RWPE2 (cell line): ENCODE results near the gene FMN2.

Experiments used
- ATAC-seq: fragments of 200-7000 bp; cut with Tn5 transposase; 3 replicates; pipeline ENCODE4 v1.9.1; 2021; ENCODE audit warnings: low read depth
- DNase-seq: peaks from one replicate; pipeline ENCODE4 v3.0.0-alpha.2; 2020; ENCODE audit warnings: low spot score
- H3K27ac ChIP-seq: fragments of 450-650 bp; 2 replicates; pipeline ENCODE4 v1.5.1; 2017; ENCODE audit warnings: mild to moderate bottlenecking; ENCODE audit not compliant: poor library complexity, severe bottlenecking
- H3K27me3 ChIP-seq: fragments of 250-450 bp; sonication (Bioruptor Pico); 2 replicates; pipeline ENCODE4 v1.5.1; 2021; ENCODE audit warnings: mild to moderate bottlenecking, moderate library complexity; ENCODE audit not compliant: insufficient read depth, poor library complexity, severe bottlenecking
- H3K36me3 ChIP-seq: fragments of 250-450 bp; sonication (Bioruptor Pico); 2 replicates; pipeline ENCODE4 v1.5.1; 2020; ENCODE audit warnings: low read depth, mild to moderate bottlenecking, moderate library complexity
- H3K4me1 ChIP-seq: fragments of 250-450 bp; sonication (Bioruptor Pico); 2 replicates; pipeline ENCODE4 v1.5.1; 2021; ENCODE audit warnings: mild to moderate bottlenecking, moderate library complexity; ENCODE audit not compliant: insufficient read depth, poor library complexity, severe bottlenecking
- H3K4me3 ChIP-seq: fragments of 250-450 bp; sonication (Bioruptor Pico); 2 replicates; pipeline ENCODE4 v1.5.1; 2021; ENCODE audit warnings: mild to moderate bottlenecking, moderate library complexity; ENCODE audit not compliant: severe bottlenecking
- H3K9me3 ChIP-seq: fragments of 250-450 bp; sonication (Bioruptor Pico); 2 replicates; pipeline ENCODE4 v1.5.1; 2021; ENCODE audit warnings: mild to moderate bottlenecking, moderate library complexity; ENCODE audit not compliant: severe bottlenecking
- TF ChIP-seq, protein P1 (sequence below): fragments of 450-650 bp; IDR thresholded peaks from one replicate; pipeline ENCODE4 v1.5.1; 2017; ENCODE audit warnings: mild to moderate bottlenecking, moderate library complexity; ENCODE audit not compliant: poor library complexity, severe bottlenecking

The FMN2 gene

DNA sequence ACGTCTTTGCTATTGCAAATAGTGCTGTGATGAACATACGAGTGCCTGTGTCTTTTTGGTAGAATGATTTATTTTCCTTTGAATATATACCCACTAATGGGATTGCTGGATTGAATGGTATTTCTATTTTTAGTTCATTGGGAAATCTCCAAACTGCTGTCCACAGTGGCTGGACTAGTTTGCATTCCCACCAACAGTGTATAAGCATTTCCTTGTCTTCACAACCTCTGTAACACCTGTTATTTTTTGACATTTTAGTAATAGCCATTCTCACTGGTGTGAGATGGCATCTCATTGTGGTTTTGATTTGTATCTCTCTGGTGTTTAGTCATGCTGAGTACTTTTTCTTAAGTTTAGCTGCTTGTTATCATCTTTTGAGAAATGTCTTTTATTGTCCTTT, 215.0 kb downstream of the FMN2 start:
- Histone ChIP-seq H3K4me1 (no peaks in the 10 kb centered on the region), H3K4me3 (no peak overlapping the region), H3K27me3 (no peaks in the 10 kb centered on the region), H3K36me3 (no peaks in the 10 kb centered on the region), H3K27ac (no peak overlapping the region), H3K9me3 (no peaks in the 10 kb centered on the region)
- ATAC-seq, result no peak
- DNase-seq, result no peak
- TF ChIP-seq, protein P1, sequence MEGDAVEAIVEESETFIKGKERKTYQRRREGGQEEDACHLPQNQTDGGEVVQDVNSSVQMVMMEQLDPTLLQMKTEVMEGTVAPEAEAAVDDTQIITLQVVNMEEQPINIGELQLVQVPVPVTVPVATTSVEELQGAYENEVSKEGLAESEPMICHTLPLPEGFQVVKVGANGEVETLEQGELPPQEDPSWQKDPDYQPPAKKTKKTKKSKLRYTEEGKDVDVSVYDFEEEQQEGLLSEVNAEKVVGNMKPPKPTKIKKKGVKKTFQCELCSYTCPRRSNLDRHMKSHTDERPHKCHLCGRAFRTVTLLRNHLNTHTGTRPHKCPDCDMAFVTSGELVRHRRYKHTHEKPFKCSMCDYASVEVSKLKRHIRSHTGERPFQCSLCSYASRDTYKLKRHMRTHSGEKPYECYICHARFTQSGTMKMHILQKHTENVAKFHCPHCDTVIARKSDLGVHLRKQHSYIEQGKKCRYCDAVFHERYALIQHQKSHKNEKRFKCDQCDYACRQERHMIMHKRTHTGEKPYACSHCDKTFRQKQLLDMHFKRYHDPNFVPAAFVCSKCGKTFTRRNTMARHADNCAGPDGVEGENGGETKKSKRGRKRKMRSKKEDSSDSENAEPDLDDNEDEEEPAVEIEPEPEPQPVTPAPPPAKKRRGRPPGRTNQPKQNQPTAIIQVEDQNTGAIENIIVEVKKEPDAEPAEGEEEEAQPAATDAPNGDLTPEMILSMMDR, result no peak

DNA sequence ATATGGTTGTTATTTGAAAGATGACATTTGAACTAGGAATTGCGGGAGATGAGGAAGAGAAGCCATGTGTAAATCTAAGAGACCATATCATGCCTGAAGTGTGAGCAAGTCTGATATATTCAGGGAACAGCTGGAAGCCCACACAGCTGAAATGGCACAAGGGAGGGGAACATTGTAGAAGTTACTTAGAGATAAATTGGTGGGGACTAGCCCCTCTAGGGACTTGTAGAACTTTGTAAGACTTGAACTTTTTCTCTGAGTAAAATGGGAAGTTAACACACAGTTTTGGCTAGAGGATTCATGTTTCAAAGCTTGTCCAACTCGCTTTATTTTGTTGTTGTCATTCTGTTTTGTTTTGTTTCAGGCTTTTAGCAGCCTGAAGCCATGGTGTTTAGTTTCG, 216.4 kb downstream of the FMN2 start:
- H3K4me3 ChIP-seq, result no peak overlapping the region
- H3K36me3 ChIP-seq, result no peaks in the 10 kb centered on the region
- ATAC-seq (no peak), DNase-seq (no peak)
- H3K27ac ChIP-seq, result no peak overlapping the region
- TF ChIP-seq, protein P1, result no peak
- H3K4me1 ChIP-seq, result peaks cover 8% of the 10 kb centered on the region
- H3K9me3 ChIP-seq, result no peaks in the 10 kb centered on the region
- H3K27me3 ChIP-seq, result no peaks in the 10 kb centered on the region

DNA sequence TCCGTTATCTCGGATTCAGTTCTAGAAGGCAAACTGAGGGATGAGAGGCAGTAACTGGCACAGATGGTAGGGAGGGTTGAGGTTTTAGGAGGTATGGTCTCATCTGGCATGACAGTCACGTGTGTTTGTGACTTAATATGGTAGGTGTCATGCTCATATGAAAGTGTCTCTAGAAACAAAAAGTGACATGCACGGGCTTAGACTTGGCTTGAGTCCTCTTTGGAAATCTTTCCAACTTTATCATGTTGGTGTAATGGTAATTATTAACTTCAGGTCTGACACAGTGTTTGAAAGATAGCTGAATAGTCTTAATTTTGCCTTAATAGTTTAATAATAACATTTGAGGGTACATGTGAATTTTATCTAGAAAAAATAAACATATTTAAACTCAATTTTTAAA, 218.1 kb downstream of the FMN2 start:
- TF ChIP-seq, protein P1, result no peak
- Histone ChIP-seq H3K9me3 (no peaks in the 10 kb centered on the region), H3K36me3 (no peaks in the 10 kb centered on the region), H3K4me1 (peaks cover 11% of the 10 kb centered on the region), H3K27me3 (no peaks in the 10 kb centered on the region), H3K4me3 (no peak overlapping the region), H3K27ac (peak overlapping the region; percentile 21)
- no peak for DNase-seq
- ATAC-seq, result no peak

DNA sequence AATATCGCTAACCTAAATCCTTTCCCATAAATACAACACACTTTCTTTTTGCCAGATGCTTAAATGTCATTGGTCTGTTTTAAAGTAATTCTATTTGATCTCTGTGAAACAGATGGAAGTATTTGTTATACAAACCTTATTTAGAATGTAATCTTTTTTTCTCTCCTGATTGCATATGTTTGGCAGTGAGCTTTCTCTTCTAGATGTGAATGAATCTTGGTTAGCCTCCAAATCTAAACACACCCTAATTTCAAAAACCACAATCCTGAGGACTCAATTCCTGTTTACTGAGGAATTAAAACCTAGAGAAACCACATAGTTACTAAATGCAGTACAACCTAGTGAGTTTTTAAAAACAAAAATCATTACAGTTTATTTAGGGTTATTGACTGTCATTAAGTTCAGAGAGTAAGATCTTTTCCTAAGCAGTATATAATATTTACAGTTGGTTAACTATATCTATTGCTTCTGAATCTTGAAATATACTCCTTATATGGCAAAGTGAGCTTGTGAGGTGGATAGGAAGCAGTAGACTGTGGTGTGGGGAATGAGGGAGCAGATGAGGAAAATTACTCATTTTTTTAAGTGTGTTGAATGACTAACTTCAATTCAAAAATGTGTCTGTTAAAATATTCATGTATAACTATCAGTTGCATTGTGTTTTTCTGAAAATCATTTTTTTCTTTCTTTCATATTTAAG, 218.7 kb downstream of the FMN2 start:
- H3K27ac ChIP-seq, result peak overlapping the region; percentile 21
- H3K9me3 ChIP-seq, result no peaks in the 10 kb centered on the region
- H3K4me1 ChIP-seq, result peaks cover 11% of the 10 kb centered on the region
- H3K27me3 ChIP-seq, result no peaks in the 10 kb centered on the region
- H3K4me3 ChIP-seq, result no peak overlapping the region
- TF ChIP-seq, protein P1, result no peak
- no peaks in the 10 kb centered on the region for H3K36me3 ChIP-seq
- ATAC-seq, result peak; percentile 70
- no peak for DNase-seq

DNA sequence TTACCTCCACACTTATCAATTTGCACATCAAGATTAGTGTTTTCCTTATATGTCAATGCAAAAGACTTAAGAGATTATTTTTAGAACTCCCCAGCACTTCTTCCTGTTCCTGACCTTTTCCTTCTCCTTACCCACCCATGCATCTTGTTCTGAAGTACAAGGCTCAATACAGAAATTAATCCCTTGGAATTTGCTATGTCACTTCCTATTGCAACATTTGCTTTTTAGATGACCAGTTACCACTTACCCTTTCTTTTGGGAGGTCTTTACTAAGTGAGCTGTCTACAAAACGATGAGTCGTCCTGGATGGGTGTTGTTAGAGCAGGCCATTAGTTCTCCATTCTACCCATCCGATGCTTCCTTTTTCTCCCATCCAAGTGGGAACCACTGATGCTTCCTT, 221.2 kb downstream of the FMN2 start:
- H3K9me3 ChIP-seq, result no peaks in the 10 kb centered on the region
- TF ChIP-seq, protein P1, result no peak
- peak; percentile 74 for ATAC-seq
- no peak for DNase-seq
- H3K27ac ChIP-seq, result no peak overlapping the region
- no peaks in the 10 kb centered on the region for H3K27me3 ChIP-seq
- no peak overlapping the region for H3K4me3 ChIP-seq
- H3K36me3 ChIP-seq, result no peaks in the 10 kb centered on the region
- H3K4me1 ChIP-seq, result peaks cover 11% of the 10 kb centered on the region
